Lung (tissue), 12 donors: Measurements from ENCODE around the gene OR6F1. TPM values are rescaled to one million over a fixed set of nuclear protein-coding genes. Genes with fewer than 3 reads are reported as not detected.
"Not testable (repeated sequence)": the region's sequence is repeated elsewhere in the genome, so short reads cannot be mapped to it uniquely, and the experiment has no call there.

Source experiments
- ATAC-seq: fragments of 200-7000 bp; cut with Tn5 transposase; one replicate; pipeline ENCODE4 v1.9.1; 2020; ENCODE audit warnings: moderate number of reproducible peaks; ENCODE audit not compliant: insufficient read depth, low FRiP score
- DNase-seq, 3 donors: peaks; one replicate each; pipeline ENCODE4 v3.0.0-alpha.2; 2013 to 2017
- H3K27ac ChIP-seq, 2 donors: one replicate each; pipeline ENCODE4 v1.5.1; 2013; ENCODE audit warnings: mild to moderate bottlenecking in 2 of 2, moderate library complexity in 2 of 2, control low read depth in 1 of 2, inconsistent platforms in 1 of 2, low read depth in 1 of 2, low read length in 1 of 2
- H3K27me3 ChIP-seq, 3 donors: one replicate each; pipeline ENCODE4 v1.5.1; 2013; ENCODE audit warnings: low read length in 2 of 3; ENCODE audit not compliant: control insufficient read depth in 3 of 3, insufficient read depth in 3 of 3
- H3K36me3 ChIP-seq, 4 donors: one replicate each; pipeline ENCODE4 v1.5.1; 2013; ENCODE audit warnings: low read length in 4 of 4, mild to moderate bottlenecking in 1 of 4, moderate library complexity in 1 of 4; ENCODE audit not compliant: control insufficient read depth in 4 of 4, insufficient read depth in 4 of 4
- H3K4me1 ChIP-seq, 5 donors: one replicate each; pipeline ENCODE4 v1.5.1; 2013; ENCODE audit warnings: low read length in 5 of 5, mild to moderate bottlenecking in 2 of 5, moderate library complexity in 1 of 5; ENCODE audit not compliant: control insufficient read depth in 5 of 5, insufficient read depth in 5 of 5
- H3K4me3 ChIP-seq: one replicate; pipeline ENCODE4 v1.5.1; 2013; ENCODE audit warnings: mild to moderate bottlenecking, control low read depth, moderate library complexity
- H3K9ac ChIP-seq, 2 donors: one replicate each; pipeline ENCODE4 v1.5.1; 2013; ENCODE audit warnings: low read length in 2 of 2, control low read depth in 1 of 2; ENCODE audit not compliant: insufficient read depth in 1 of 2
- H3K9me3 ChIP-seq, 4 donors: one replicate each; pipeline ENCODE4 v1.5.1; 2013; ENCODE audit warnings: low read length in 3 of 4, mild to moderate bottlenecking in 1 of 4, moderate library complexity in 1 of 4; ENCODE audit not compliant: control insufficient read depth in 4 of 4, insufficient read depth in 3 of 4
- WGBS, 2 donors: extraction: QIAGEN DNeasy Blood & Tissue Kit; methylation state at CpG; one replicate each; pipeline ENCODE4 v1.1.7; 2013; 5-methylcytosine and 5-hydroxymethylcytosine counted together
- polyA plus RNA-seq, 2 donors: library from polyadenylated mRNA; stranded (reverse); fragments of 200-250 nt; gene quantifications; one replicate each; pipeline ENCODE4 v1.2.1, GENCODE V29; 2013
- total RNA-seq, 2 donors: library from RNA; depleted of rRNA in 1 of 2; stranded (reverse); fragments of >200 nt in 1 of 2; gene quantifications; one replicate each; pipeline ENCODE4 v1.2.1, GENCODE V29; 2014 to 2021
- TF ChIP-seq, protein P1 (sequence below): IDR thresholded peaks from 2 replicates; pipeline ENCODE4 v1.5.1; 2012; ENCODE audit warnings: mild to moderate bottlenecking; ENCODE audit errors: control extremely low read depth, extremely low read depth
- donor health status: control.
- donor health status: control.
- donor health status: Bipolar disorder and iron deficiency.
- donor health status: healthy.
- donor health status: DM: yes; HTN: yes; CAD: no.

Gene OR6F1
- total and polyA plus RNA-seq, 4 donors = not detected

DNA sequence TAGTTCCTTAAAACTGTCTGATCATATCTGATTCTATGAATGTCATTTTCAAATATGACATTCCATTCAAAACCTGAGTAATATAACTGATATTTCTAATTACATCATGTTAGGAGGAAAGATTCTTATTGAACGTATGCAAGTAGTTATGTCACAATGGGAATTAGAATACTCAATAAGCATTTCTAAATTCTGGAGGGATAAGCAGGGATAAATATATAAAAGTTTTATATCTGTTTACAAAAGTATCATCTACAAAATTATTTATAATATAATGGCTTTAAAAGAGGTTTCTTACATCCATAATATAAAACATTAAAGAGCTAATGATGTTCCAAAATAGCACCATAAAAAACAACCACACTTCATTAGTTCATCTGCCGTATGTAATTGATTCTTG lies 31.6 kb upstream of the OR6F1 start, which contains the start of gene OR14A2:
TSS of gene OR14A2 (minus strand) at position 101 of the 400 bp plus-strand sequence.
- peaks cover 0 to 12% (median 1%) of the 10 kb centered on the region in 4 donors for H3K9me3 ChIP-seq
- TF ChIP-seq, protein P1, sequence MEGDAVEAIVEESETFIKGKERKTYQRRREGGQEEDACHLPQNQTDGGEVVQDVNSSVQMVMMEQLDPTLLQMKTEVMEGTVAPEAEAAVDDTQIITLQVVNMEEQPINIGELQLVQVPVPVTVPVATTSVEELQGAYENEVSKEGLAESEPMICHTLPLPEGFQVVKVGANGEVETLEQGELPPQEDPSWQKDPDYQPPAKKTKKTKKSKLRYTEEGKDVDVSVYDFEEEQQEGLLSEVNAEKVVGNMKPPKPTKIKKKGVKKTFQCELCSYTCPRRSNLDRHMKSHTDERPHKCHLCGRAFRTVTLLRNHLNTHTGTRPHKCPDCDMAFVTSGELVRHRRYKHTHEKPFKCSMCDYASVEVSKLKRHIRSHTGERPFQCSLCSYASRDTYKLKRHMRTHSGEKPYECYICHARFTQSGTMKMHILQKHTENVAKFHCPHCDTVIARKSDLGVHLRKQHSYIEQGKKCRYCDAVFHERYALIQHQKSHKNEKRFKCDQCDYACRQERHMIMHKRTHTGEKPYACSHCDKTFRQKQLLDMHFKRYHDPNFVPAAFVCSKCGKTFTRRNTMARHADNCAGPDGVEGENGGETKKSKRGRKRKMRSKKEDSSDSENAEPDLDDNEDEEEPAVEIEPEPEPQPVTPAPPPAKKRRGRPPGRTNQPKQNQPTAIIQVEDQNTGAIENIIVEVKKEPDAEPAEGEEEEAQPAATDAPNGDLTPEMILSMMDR = no peak
- 95 to 97% methylated on average over 2 of the region's 2 CpGs for WGBS, 2 donors
- no peak for DNase-seq
- no peak within 1 kb of the TSS for H3K9ac ChIP-seq
- no peaks in the 10 kb centered on the region for H3K4me1 ChIP-seq
- ATAC-seq = no peak
- no peak within 1 kb of the TSS for H3K4me3 ChIP-seq
- no peaks in the 10 kb centered on the region for H3K27me3 ChIP-seq
- H3K27ac ChIP-seq = no peak within 1 kb of the TSS
- no peaks in the 10 kb centered on the region for H3K36me3 ChIP-seq

DNA sequence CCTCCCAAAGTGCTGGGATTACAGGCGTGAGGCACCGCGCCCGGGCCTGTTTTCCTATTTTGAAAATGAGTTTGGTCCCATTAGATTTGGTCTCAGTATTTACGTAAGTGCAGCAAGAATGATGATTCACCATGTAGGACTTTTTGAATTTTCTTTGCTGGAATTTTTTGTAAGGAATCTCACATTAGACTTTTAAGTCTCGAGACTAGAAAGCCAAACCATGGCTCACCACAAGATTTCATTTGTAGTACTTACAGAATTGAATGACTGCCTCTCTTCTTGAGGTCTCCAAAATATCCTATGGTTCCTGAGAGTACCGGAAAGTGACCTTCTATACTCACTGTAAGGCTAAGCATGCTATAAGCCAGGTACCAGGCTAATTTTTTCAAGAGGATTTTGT lies 31.2 kb upstream of the OR6F1 start:
- ATAC-seq = no peak
- DNase-seq = no peak
- WGBS, 2 donors = 91 to 95% methylated on average over 7 of the region's 7 CpGs
- Histone ChIP-seq H3K9ac (no peak overlapping the region), H3K4me1 (no peaks in the 10 kb centered on the region), H3K27ac (no peak overlapping the region), H3K4me3 (no peak overlapping the region), H3K9me3 (peaks cover 0 to 12% (median 1%) of the 10 kb centered on the region in 4 donors), H3K27me3 (no peaks in the 10 kb centered on the region), H3K36me3 (no peaks in the 10 kb centered on the region)
- TF ChIP-seq, protein P1 = no peak

DNA sequence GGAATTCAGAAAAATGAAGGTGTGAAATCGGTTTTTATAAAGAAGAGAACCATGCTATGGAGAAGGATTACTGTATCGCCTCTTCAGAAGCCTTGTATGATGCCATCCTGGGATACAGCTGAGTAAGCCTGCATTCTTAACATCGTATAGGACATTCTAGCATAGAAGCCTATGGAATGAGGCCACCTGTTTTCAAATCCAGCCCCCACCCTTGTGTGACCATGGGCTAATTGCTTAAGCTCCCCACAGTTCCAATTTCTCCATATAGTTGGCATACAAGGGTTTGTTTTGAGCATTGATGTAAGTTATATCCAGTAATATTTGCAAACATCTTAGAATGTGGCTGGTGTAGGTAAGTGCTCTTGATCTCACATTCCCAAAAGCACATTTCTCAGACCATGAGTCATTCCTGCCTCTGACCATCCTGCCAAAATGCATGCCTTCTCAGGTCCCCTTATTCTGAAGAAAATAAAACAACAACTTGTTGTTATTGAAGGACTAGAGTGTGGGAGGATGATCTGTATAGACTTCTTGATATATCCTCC lies 30.0 kb upstream of the OR6F1 start:
- ATAC-seq (no peak), DNase-seq (no peak)
- TF ChIP-seq, protein P1 = no peak
- Histone ChIP-seq H3K27ac (no peak overlapping the region), H3K9me3 (peaks cover 0 to 12% (median 1%) of the 10 kb centered on the region in 4 donors), H3K27me3 (no peaks in the 10 kb centered on the region), H3K36me3 (no peaks in the 10 kb centered on the region), H3K9ac (no peak overlapping the region), H3K4me1 (no peaks in the 10 kb centered on the region), H3K4me3 (no peak overlapping the region)
- WGBS, 2 donors = 75 to 91% methylated on average over 3 of the region's 3 CpGs

DNA sequence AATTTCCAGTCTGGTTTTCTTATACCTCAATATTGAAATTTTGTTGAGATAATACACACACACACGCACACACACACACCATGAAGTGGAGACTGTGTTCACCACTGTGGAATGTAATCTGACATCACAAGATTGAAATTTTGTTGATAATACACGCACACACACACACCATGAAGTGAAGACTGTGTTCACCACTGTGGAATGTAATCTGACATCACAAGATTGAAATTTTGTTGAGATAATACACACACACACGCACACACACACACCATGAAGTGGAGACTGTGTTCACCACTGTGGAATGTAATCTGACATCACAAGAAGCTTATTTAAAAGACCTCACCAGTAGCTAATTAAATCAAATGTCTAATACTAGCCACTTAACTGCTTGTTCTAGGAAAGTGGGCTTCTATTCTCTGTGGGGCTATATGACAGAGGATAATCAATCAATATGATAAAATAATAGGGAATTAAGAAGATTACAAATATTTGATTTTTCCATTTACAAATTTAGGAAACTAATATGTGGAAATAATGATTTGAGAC lies 25.8 kb upstream of the OR6F1 start:
- H3K9ac ChIP-seq, H3K27ac ChIP-seq, H3K9me3 ChIP-seq, ATAC-seq, H3K4me1 ChIP-seq, H3K27me3 ChIP-seq, H3K4me3 ChIP-seq, DNase-seq, H3K36me3 ChIP-seq: not testable (repeated sequence)
- WGBS, 2 donors = 67 to 85% methylated on average over 3 of the region's 3 CpGs
